DOHH2 (cell line): ENCODE measurements around the gene EVI2A.

Experiments used
- H3F3A ChIP-seq: fragments of 200-600 bp; sonication (generic), shearing (Covaris generic); 2 replicates; pipeline ENCODE4 v1.6.0; 2016; ENCODE audit warnings: antibody characterized with exemption, mild to moderate bottlenecking; ENCODE audit not compliant: control insufficient read depth, insufficient read depth
- H3K27ac ChIP-seq: fragments of 200-600 bp; sonication (generic); 2 replicates; pipeline ENCODE4 v1.5.1; 2014; ENCODE audit warnings: low read depth, mild to moderate bottlenecking, low read length, moderate library complexity
- H3K27me3 ChIP-seq: fragments of 200-600 bp; sonication (generic); 2 replicates; pipeline ENCODE4 v1.6.1; 2014; ENCODE audit warnings: mild to moderate bottlenecking, low read length, mixed read lengths; ENCODE audit not compliant: control insufficient read depth
- H3K36me3 ChIP-seq: fragments of 200-600 bp; sonication (generic); 2 replicates; pipeline ENCODE4 v1.6.1; 2014; ENCODE audit warnings: mild to moderate bottlenecking, low read length, moderate library complexity, mixed read lengths; ENCODE audit not compliant: control insufficient read depth
- H3K4me1 ChIP-seq: fragments of 200-600 bp; sonication (generic); 2 replicates; pipeline ENCODE4 v1.6.1; 2014; ENCODE audit warnings: mild to moderate bottlenecking, low read length, mixed read lengths; ENCODE audit not compliant: control insufficient read depth
- H3K4me2 ChIP-seq: fragments of 200-600 bp; sonication (generic); 2 replicates; pipeline ENCODE4 v1.6.0; 2014; ENCODE audit warnings: mild to moderate bottlenecking, low read length, moderate library complexity
- H3K4me3 ChIP-seq: fragments of 200-600 bp; sonication (generic); 2 replicates; pipeline ENCODE4 v1.5.1; 2014; ENCODE audit warnings: mild to moderate bottlenecking, low read length, mixed read lengths
- H3K79me2 ChIP-seq: fragments of 200-600 bp; sonication (generic); 2 replicates; pipeline ENCODE4 v1.6.1; 2014; ENCODE audit warnings: mild to moderate bottlenecking, low read length, mixed read lengths; ENCODE audit not compliant: control insufficient read depth
- H3K9me2 ChIP-seq: fragments of 200-600 bp; sonication (generic); replicated peaks from 2 replicates; pipeline ENCODE4 v1.6.1; 2014; ENCODE audit warnings: mild to moderate bottlenecking, low read length, mixed read lengths; ENCODE audit not compliant: control insufficient read depth
- H3K9me3 ChIP-seq: fragments of 200-600 bp; sonication (generic); 2 replicates; pipeline ENCODE4 v1.6.1; 2014; ENCODE audit warnings: antibody characterized with exemption, low read length, mixed read lengths; ENCODE audit not compliant: control insufficient read depth, insufficient read depth
- H4K20me1 ChIP-seq: fragments of 200-600 bp; sonication (generic); 2 replicates; pipeline ENCODE4 v1.6.0; 2014; ENCODE audit warnings: low read depth, mild to moderate bottlenecking, antibody characterized with exemption, low read length, moderate library complexity; ENCODE audit not compliant: control insufficient read depth, insufficient read depth
- EZH2phosphoT487 ChIP-seq: fragments of 200-600 bp; sonication (generic); IDR thresholded peaks from 2 replicates; pipeline ENCODE4 v1.6.1; 2017; ENCODE audit warnings: borderline replicate concordance, mild to moderate bottlenecking, antibody characterized with exemption, low read length, moderate library complexity, mixed read lengths
- TF ChIP-seq, protein P1 (sequence below): fragments of 200-600 bp; sonication (generic); IDR thresholded peaks from one replicate; pipeline ENCODE4 v1.5.1; 2014; ENCODE audit warnings: antibody characterized with exemption, mild to moderate bottlenecking, low read depth, low read length; ENCODE audit not compliant: poor library complexity, severe bottlenecking

The EVI2A gene

DNA sequence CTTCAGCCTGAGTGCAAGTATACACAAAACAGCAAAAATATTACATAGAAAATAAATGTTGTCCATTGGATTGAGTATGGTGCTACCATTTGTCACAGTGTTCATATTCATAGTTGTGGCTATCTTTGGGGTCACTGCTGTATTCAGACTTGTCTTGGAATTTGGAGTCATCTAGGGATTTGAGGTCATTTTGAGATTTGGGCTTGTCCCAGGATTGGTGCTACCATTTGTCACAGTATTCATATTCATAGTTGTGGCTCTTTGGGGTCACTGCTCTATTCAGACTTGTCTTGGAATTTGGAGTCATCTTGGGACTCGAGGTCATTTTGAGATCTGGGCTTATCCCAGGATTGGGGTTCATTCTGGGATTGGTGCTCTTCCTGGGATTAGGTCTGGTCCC lies 49.2 kb downstream of the EVI2A start:
- TF ChIP-seq, protein P1, sequence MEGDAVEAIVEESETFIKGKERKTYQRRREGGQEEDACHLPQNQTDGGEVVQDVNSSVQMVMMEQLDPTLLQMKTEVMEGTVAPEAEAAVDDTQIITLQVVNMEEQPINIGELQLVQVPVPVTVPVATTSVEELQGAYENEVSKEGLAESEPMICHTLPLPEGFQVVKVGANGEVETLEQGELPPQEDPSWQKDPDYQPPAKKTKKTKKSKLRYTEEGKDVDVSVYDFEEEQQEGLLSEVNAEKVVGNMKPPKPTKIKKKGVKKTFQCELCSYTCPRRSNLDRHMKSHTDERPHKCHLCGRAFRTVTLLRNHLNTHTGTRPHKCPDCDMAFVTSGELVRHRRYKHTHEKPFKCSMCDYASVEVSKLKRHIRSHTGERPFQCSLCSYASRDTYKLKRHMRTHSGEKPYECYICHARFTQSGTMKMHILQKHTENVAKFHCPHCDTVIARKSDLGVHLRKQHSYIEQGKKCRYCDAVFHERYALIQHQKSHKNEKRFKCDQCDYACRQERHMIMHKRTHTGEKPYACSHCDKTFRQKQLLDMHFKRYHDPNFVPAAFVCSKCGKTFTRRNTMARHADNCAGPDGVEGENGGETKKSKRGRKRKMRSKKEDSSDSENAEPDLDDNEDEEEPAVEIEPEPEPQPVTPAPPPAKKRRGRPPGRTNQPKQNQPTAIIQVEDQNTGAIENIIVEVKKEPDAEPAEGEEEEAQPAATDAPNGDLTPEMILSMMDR = no peak
- no peak for TF ChIP-seq EZH2phosphoT487
- Histone ChIP-seq H3K36me3 (peaks cover 53% of the 10 kb centered on the region), H3K9me3 (no peaks in the 10 kb centered on the region), H3K27ac (no peak overlapping the region), H3F3A (no peaks in the 10 kb centered on the region), H3K79me2 (no peaks in the 10 kb centered on the region), H3K4me1 (no peaks in the 10 kb centered on the region), H3K27me3 (no peaks in the 10 kb centered on the region), H3K4me2 (no peak overlapping the region), H3K4me3 (no peak overlapping the region), H3K9me2 (no peaks in the 10 kb centered on the region), H4K20me1 (no peaks in the 10 kb centered on the region)

GRCh38 chr17:31269578-31269983 lies 51.8 kb downstream of the EVI2A start:
- Histone ChIP-seq H3K4me3 (no peak overlapping the region), H4K20me1 (no peaks in the 10 kb centered on the region), H3K9me3 (no peaks in the 10 kb centered on the region), H3K4me1 (no peaks in the 10 kb centered on the region), H3K9me2 (no peaks in the 10 kb centered on the region), H3F3A (no peaks in the 10 kb centered on the region), H3K79me2 (no peaks in the 10 kb centered on the region), H3K27me3 (no peaks in the 10 kb centered on the region), H3K4me2 (no peak overlapping the region), H3K27ac (no peak overlapping the region), H3K36me3 (peaks cover 52% of the 10 kb centered on the region)
- no peak for TF ChIP-seq EZH2phosphoT487
- TF ChIP-seq, protein P1 = no peak

DNA sequence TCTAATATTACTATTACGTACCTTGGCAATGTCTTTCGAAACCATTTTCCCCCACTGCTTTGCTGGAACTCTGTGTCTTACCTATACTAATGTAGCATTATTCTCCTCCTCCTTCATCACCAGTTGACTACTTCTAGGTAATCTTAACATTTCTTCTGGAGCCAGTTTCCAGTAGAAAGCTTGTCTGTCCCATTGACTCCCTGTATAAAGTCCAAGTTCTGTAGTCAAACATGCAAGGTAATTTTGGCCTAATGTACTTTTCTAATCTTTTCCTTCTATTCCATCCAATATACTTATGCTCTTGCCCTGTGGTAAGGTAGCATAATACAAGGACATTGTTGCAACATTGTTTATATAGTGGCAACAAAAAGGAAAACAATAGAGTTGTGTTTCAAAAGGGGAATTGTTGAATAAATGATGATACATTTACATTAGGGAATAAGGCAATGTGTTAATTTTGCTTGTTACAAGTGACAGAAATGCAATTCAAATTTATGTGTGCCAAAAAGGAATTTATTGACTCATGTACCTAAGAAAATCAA lies 52.3 kb downstream of the EVI2A start:
- no peak overlapping the region for H3K27ac ChIP-seq
- no peaks in the 10 kb centered on the region for H3K27me3 ChIP-seq
- H3K4me2 ChIP-seq = no peak overlapping the region
- no peak overlapping the region for H3K4me3 ChIP-seq
- H3K9me2 ChIP-seq = no peaks in the 10 kb centered on the region
- no peaks in the 10 kb centered on the region for H4K20me1 ChIP-seq
- no peaks in the 10 kb centered on the region for H3K4me1 ChIP-seq
- H3K9me3 ChIP-seq = no peaks in the 10 kb centered on the region
- no peak for TF ChIP-seq EZH2phosphoT487
- TF ChIP-seq, protein P1 = no peak
- no peaks in the 10 kb centered on the region for H3F3A ChIP-seq
- peaks cover 51% of the 10 kb centered on the region for H3K36me3 ChIP-seq
- H3K79me2 ChIP-seq = no peaks in the 10 kb centered on the region
